SK-N-SH (cell line): ENCODE measurements around the gene CDH4. TPM values are rescaled to one million over a fixed set of nuclear protein-coding genes. Genes with fewer than 3 reads are reported as not detected.

ENCODE experiments used
- CTCF ChIA-PET: fragments of 300-600, 350-600 bp; formaldehyde crosslinking; extraction: SDS; loops from one replicate; lab custom pipeline; 2021; lab: Yijun Ruan, JAX
- POLR2A ChIA-PET: fragments of 350-600 bp; sonication (Branson Sonifier 250); formaldehyde crosslinking; extraction: SDS; loops from one replicate; lab custom pipeline; 2020; ENCODE audit warnings: antibody characterized with exemption, inconsistent platforms; lab: Yijun Ruan, JAX
- DNase-seq: peaks from one replicate; pipeline ENCODE4 v3.0.0; 2012
- H2AFZ ChIP-seq: fragments of 200-600 bp; sonication (generic); 2 replicates; pipeline ENCODE4 v1.8.1; 2016; ENCODE audit warnings: antibody characterized with exemption, mild to moderate bottlenecking, low read depth
- H3F3A ChIP-seq: fragments of 200-600 bp; sonication (generic); replicated peaks from 2 replicates; pipeline ENCODE3; 2016; ENCODE audit warnings: antibody characterized with exemption, mild to moderate bottlenecking; ENCODE audit not compliant: insufficient read depth
- H3K27ac ChIP-seq, 2 experiments: fragments of 200-500 bp in 1 of 2; fragments of 200-600 bp in 1 of 2; sonication (Bioruptor generic) in 1 of 2; sonication (generic), shearing (Covaris generic) in 1 of 2; 2 replicates each; pipeline versions ENCODE4 v1.5.1 to v1.6.1; 2014 to 2016; ENCODE audit warnings: low read depth in 2 of 2, inconsistent platforms in 1 of 2, low read length in 1 of 2, mild to moderate bottlenecking in 1 of 2, mixed read lengths in 1 of 2
- H3K27me3 ChIP-seq: fragments of 200-600 bp; sonication (generic), shearing (Covaris generic); 2 replicates; pipeline ENCODE4 v1.6.1; 2016; ENCODE audit warnings: mixed run types; ENCODE audit not compliant: insufficient read depth
- H3K36me3 ChIP-seq, 2 experiments: fragments of 200-500 bp in 1 of 2; fragments of 200-600 bp in 1 of 2; sonication (Bioruptor generic) in 1 of 2; sonication (generic) in 1 of 2; replicated peaks in 1 of 2; 2 replicates each; pipeline versions ENCODE3 to v1.5.1; 2014 to 2016; ENCODE audit warnings: low read length in 1 of 2, mild to moderate bottlenecking in 1 of 2; ENCODE audit not compliant: insufficient read depth in 2 of 2, control insufficient read depth in 1 of 2
- H3K4me1 ChIP-seq, 2 experiments: fragments of 200-500 bp in 1 of 2; fragments of 200-600 bp in 1 of 2; sonication (Bioruptor generic) in 1 of 2; sonication (generic), shearing (Covaris generic) in 1 of 2; 2 replicates each; pipeline versions ENCODE4 v1.5.1 to v1.6.1; 2014 to 2016; ENCODE audit warnings: low read depth in 1 of 2, low read length in 1 of 2, mixed run types in 1 of 2; ENCODE audit not compliant: insufficient read depth in 2 of 2, control insufficient read depth in 1 of 2
- H3K4me2 ChIP-seq: fragments of 200-600 bp; sonication (generic), shearing (Covaris generic); 2 replicates; pipeline ENCODE4 v1.6.1; 2017; ENCODE audit warnings: mixed run types
- H3K4me3 ChIP-seq, 2 experiments: fragments of 200-500 bp in 1 of 2; fragments of 200-600 bp in 1 of 2; sonication (Bioruptor generic) in 1 of 2; sonication (generic), shearing (Covaris generic) in 1 of 2; 2 replicates each; pipeline versions ENCODE4 v1.5.1 to v1.8.1; 2014 to 2016; ENCODE audit warnings: low read depth in 2 of 2, inconsistent platforms in 1 of 2, low read length in 1 of 2, mild to moderate bottlenecking in 1 of 2, mixed read lengths in 1 of 2, moderate library complexity in 1 of 2
- H3K79me2 ChIP-seq: fragments of 200-600 bp; sonication (generic); 2 replicates; pipeline ENCODE4 v1.8.1; 2017; ENCODE audit warnings: mild to moderate bottlenecking; ENCODE audit not compliant: insufficient read depth
- H3K9ac ChIP-seq: fragments of 200-600 bp; sonication (generic); 2 replicates; pipeline ENCODE4 v1.6.1; 2017; ENCODE audit warnings: mixed run types
- H3K9me2 ChIP-seq: fragments of 200-600 bp; sonication (generic); 2 replicates; pipeline ENCODE4 v1.6.1; 2017; ENCODE audit warnings: mixed run types
- H3K9me3 ChIP-seq: fragments of 200-600 bp; sonication (generic); 2 replicates; pipeline ENCODE4 v1.6.1; 2017; ENCODE audit warnings: mixed run types, mild to moderate bottlenecking, moderate library complexity
- H4K20me1 ChIP-seq: fragments of 200-600 bp; sonication (generic); 2 replicates; pipeline ENCODE4 v1.6.1; 2017; ENCODE audit warnings: mild to moderate bottlenecking, mixed run types; ENCODE audit not compliant: insufficient read depth
- CHD2 ChIP-seq: fragments of 150-350 bp; IDR thresholded peaks from 2 replicates; pipeline ENCODE4 v1.6.1; 2018; ENCODE audit warnings: low read length; ENCODE audit not compliant: partially characterized antibody
- ELF1 ChIP-seq: IDR thresholded peaks from 2 replicates; pipeline ENCODE4 v1.4.0; 2012
- EZH2phosphoT487 ChIP-seq: fragments of 200-600 bp; sonication (generic); IDR thresholded peaks from 2 replicates; pipeline ENCODE4 v1.6.1; 2017; ENCODE audit warnings: low read depth, mixed run types, mild to moderate bottlenecking, antibody characterized with exemption, moderate library complexity, borderline replicate concordance
- FOSL2 ChIP-seq: IDR thresholded peaks from 2 replicates; pipeline ENCODE4 v1.4.0; 2012; ENCODE audit warnings: low read depth, mild to moderate bottlenecking, moderate library complexity, borderline replicate concordance
- FOXJ3 ChIP-seq: sonication (generic); formaldehyde crosslinking; IDR thresholded peaks from 2 replicates; pipeline ENCODE4 v1.5.1; 2020; ENCODE audit warnings: mild to moderate bottlenecking, missing genetic modification reagents
- FOXM1 ChIP-seq: IDR thresholded peaks from 2 replicates; pipeline ENCODE4 v1.4.0; 2012; ENCODE audit warnings: low read depth, mild to moderate bottlenecking
- JUND ChIP-seq: IDR thresholded peaks from 2 replicates; pipeline ENCODE4 v1.4.0; 2012
- MXI1 ChIP-seq: IDR thresholded peaks from 2 replicates; pipeline ENCODE4 v1.6.1; 2012; ENCODE audit warnings: mild to moderate bottlenecking, low read depth, low read length, improper control_type of control experiment
- NFIC ChIP-seq: IDR thresholded peaks from 2 replicates; pipeline ENCODE4 v1.4.0; 2012; ENCODE audit warnings: borderline replicate concordance
- NRF1 ChIP-seq: IDR thresholded peaks from 2 replicates; pipeline ENCODE4 v1.6.1; 2012; ENCODE audit warnings: low read depth, mild to moderate bottlenecking, low read length
- RAD21 ChIP-seq: IDR thresholded peaks from 2 replicates; pipeline ENCODE4 v1.6.1; 2012; ENCODE audit warnings: mild to moderate bottlenecking, low read length
- RCOR1 ChIP-seq: fragments of 150-350 bp; IDR thresholded peaks from 2 replicates; pipeline ENCODE4 v1.6.1; 2017; ENCODE audit warnings: antibody characterized with exemption, low read length
- RFX5 ChIP-seq: IDR thresholded peaks from 2 replicates; pipeline ENCODE4 v1.6.1; 2012; ENCODE audit warnings: mild to moderate bottlenecking, improper control_type of control experiment, low read length
- RXRA ChIP-seq: IDR thresholded peaks from 2 replicates; pipeline ENCODE4 v1.4.0; 2012; ENCODE audit warnings: low read depth, mild to moderate bottlenecking, borderline replicate concordance
- SIN3A ChIP-seq: IDR thresholded peaks from 2 replicates; pipeline ENCODE4 v1.6.1; 2012; ENCODE audit warnings: low read depth, mild to moderate bottlenecking, low read length, moderate library complexity, borderline replicate concordance
- TAF1 ChIP-seq: IDR thresholded peaks from 2 replicates; pipeline ENCODE4 v1.6.1; 2012; ENCODE audit warnings: low read depth, mild to moderate bottlenecking, low read length, moderate library complexity, borderline replicate concordance
- TEAD4 ChIP-seq: IDR thresholded peaks from 2 replicates; pipeline ENCODE4 v1.4.0; 2012; ENCODE audit warnings: mild to moderate bottlenecking, borderline replicate concordance; ENCODE audit not compliant: insufficient read depth
- WGBS: methylation state at CpG from one replicate; pipeline ENCODE4 v1.1.6; 2017; ENCODE audit warnings: low lambda C conversion rate; 5-methylcytosine and 5-hydroxymethylcytosine counted together
- polyA plus RNA-seq, 3 experiments: library from polyadenylated mRNA; depleted of rRNA; stranded (reverse); fragments of >200 nt; gene quantifications; 2 replicates each; pipeline ENCODE4 v1.2.3, GENCODE V29; 2012
- TF ChIP-seq, protein P1 (sequence below): IDR thresholded peaks from 2 replicates; pipeline ENCODE4 v1.4.0; 2012; ENCODE audit warnings: low read depth, borderline replicate concordance
- TF ChIP-seq, protein P2 (sequence below): IDR thresholded peaks from 2 replicates; pipeline ENCODE4 v1.6.1; 2012; ENCODE audit warnings: mild to moderate bottlenecking, low read depth, low read length, moderate library complexity
- TF ChIP-seq, protein P3 (sequence below): IDR thresholded peaks from 2 replicates; pipeline ENCODE4 v1.4.0; 2012; ENCODE audit warnings: low read depth, borderline replicate concordance

The CDH4 gene
- polyA plus RNA-seq, 1 of the 3 experiments (the other 2 are of a cell fraction): not detected

DNA sequence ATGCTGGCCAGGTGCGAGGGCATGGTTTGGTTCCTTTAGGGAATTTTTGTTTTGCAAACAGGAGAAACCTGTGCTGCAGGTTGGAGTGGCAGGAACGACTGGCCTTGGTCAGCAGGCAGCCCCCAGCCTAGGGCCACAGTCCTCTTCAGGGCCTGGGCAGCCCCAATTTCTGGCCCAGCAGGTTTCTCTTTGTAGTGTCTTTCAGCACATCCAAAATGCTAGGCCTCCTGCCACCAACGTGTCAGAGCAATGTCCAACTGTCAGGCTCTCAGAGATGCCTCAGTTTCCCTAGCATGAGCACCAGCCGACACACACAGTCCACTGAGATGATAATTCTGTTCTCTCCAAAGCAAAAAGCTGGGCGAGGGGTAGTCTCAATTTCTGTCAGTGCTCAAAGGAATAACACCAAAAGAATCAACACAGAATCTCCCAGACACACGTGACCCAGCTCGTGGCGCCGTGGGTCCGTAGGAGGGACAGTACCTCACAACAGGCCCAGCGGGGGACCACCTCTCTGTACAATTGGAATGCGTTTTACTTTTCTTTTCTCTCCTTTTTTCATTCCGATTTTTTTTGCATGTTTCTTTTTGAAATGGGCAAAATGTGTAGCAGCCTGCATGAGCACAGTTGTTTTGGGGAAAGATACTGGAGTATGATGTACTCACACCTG, 687.8 kb downstream of the CDH4 start:
- Histone ChIP-seq H3F3A (no peaks in the 10 kb centered on the region), H3K4me2 (no peak overlapping the region), H3K9me2 (no peaks in the 10 kb centered on the region), H3K36me3 (no peaks in the 10 kb centered on the region), H3K27me3 (no peaks in the 10 kb centered on the region), H2AFZ (no peak overlapping the region), H3K27ac (no peak overlapping the region), H3K79me2 (no peaks in the 10 kb centered on the region), H3K9ac (no peak overlapping the region), H4K20me1 (no peaks in the 10 kb centered on the region)
- WGBS: 49% methylated on average over 13 of the region's 13 CpGs
- CTCF ChIA-PET: interaction anchor here (2.1 kb wide), 1 partner anchor 43 kb away, joined by 6 read pairs; no protein-coding TSS in a partner anchor
- POLR2A ChIA-PET: no interaction called here
- TF ChIP-seq MXI1: no peak
- no peak for TF ChIP-seq TAF1
- TF ChIP-seq RCOR1: no peak
- no peak for TF ChIP-seq FOXJ3
- TF ChIP-seq NFIC: no peak
- no peak for TF ChIP-seq TEAD4
- no peak for TF ChIP-seq ELF1
- TF ChIP-seq FOSL2: no peak
- TF ChIP-seq FOXM1: no peak
- no peak for TF ChIP-seq RFX5
- TF ChIP-seq RAD21: no peak
- TF ChIP-seq CHD2: no peak
- no peak for TF ChIP-seq NRF1
- TF ChIP-seq, all 33 proteins: peak for 0
- no peaks in the 10 kb centered on the region for H3K9me3 ChIP-seq
- no peaks in the 10 kb centered on the region for H3K4me1 ChIP-seq
- DNase-seq: no peak
- no peak overlapping the region for H3K4me3 ChIP-seq

DNA sequence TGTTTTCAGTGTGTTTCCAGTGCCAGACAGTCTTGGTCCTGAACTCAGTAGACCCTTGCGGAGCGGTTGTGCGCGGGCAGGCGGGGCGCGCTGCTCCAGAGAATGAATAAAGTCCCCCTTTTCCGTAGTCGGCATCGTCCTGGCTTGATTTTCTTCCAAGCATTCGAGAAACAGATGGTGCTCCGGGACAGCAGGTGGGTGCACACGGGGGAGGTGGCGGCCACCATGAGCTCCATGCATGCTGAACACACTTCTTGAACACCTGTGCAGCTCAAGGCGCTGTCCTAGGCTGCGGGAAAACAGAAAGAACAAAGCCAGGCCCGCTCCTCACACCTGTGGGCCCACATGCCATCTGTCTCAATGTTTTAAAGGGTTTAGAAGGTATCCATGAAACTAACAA, 688.4 kb downstream of the CDH4 start:
- no peaks in the 10 kb centered on the region for H3F3A ChIP-seq
- TF ChIP-seq MXI1 (no peak), RFX5 (no peak), SIN3A (no peak), FOXJ3 (no peak), ELF1 (no peak), NFIC (no peak), JUND (no peak), RXRA (no peak), EZH2phosphoT487 (no peak), TAF1 (no peak)
- TF ChIP-seq, protein P1, sequence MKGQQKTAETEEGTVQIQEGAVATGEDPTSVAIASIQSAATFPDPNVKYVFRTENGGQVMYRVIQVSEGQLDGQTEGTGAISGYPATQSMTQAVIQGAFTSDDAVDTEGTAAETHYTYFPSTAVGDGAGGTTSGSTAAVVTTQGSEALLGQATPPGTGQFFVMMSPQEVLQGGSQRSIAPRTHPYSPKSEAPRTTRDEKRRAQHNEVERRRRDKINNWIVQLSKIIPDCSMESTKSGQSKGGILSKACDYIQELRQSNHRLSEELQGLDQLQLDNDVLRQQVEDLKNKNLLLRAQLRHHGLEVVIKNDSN: no peak
- TF ChIP-seq, protein P2, sequence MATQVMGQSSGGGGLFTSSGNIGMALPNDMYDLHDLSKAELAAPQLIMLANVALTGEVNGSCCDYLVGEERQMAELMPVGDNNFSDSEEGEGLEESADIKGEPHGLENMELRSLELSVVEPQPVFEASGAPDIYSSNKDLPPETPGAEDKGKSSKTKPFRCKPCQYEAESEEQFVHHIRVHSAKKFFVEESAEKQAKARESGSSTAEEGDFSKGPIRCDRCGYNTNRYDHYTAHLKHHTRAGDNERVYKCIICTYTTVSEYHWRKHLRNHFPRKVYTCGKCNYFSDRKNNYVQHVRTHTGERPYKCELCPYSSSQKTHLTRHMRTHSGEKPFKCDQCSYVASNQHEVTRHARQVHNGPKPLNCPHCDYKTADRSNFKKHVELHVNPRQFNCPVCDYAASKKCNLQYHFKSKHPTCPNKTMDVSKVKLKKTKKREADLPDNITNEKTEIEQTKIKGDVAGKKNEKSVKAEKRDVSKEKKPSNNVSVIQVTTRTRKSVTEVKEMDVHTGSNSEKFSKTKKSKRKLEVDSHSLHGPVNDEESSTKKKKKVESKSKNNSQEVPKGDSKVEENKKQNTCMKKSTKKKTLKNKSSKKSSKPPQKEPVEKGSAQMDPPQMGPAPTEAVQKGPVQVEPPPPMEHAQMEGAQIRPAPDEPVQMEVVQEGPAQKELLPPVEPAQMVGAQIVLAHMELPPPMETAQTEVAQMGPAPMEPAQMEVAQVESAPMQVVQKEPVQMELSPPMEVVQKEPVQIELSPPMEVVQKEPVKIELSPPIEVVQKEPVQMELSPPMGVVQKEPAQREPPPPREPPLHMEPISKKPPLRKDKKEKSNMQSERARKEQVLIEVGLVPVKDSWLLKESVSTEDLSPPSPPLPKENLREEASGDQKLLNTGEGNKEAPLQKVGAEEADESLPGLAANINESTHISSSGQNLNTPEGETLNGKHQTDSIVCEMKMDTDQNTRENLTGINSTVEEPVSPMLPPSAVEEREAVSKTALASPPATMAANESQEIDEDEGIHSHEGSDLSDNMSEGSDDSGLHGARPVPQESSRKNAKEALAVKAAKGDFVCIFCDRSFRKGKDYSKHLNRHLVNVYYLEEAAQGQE: no peak
- TF ChIP-seq, protein P3, sequence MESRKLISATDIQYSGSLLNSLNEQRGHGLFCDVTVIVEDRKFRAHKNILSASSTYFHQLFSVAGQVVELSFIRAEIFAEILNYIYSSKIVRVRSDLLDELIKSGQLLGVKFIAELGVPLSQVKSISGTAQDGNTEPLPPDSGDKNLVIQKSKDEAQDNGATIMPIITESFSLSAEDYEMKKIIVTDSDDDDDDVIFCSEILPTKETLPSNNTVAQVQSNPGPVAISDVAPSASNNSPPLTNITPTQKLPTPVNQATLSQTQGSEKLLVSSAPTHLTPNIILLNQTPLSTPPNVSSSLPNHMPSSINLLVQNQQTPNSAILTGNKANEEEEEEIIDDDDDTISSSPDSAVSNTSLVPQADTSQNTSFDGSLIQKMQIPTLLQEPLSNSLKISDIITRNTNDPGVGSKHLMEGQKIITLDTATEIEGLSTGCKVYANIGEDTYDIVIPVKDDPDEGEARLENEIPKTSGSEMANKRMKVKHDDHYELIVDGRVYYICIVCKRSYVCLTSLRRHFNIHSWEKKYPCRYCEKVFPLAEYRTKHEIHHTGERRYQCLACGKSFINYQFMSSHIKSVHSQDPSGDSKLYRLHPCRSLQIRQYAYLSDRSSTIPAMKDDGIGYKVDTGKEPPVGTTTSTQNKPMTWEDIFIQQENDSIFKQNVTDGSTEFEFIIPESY: no peak
- H4K20me1 ChIP-seq: no peaks in the 10 kb centered on the region
- H3K4me1 ChIP-seq: no peaks in the 10 kb centered on the region
- no peak overlapping the region for H3K4me3 ChIP-seq
- H3K27ac ChIP-seq: no peak overlapping the region
- WGBS: 75% methylated on average over 15 of the region's 17 CpGs
- H3K79me2 ChIP-seq: no peaks in the 10 kb centered on the region
- DNase-seq: no peak
- no peak overlapping the region for H3K4me2 ChIP-seq
- ChIA-PET POLR2A (no interaction called here), CTCF (interaction anchor here (2.1 kb wide), 1 partner anchor 44 kb away, joined by 6 read pairs; no protein-coding TSS in a partner anchor)
- H3K36me3 ChIP-seq: no peaks in the 10 kb centered on the region
- no peaks in the 10 kb centered on the region for H3K27me3 ChIP-seq
- H3K9me2 ChIP-seq: no peaks in the 10 kb centered on the region
- no peak overlapping the region for H3K9ac ChIP-seq
- H2AFZ ChIP-seq: no peak overlapping the region
- no peaks in the 10 kb centered on the region for H3K9me3 ChIP-seq
